Nephron progenitor cell (in vitro differentiated cells): ENCODE results near the gene DACH1.

Experiments used
- DNase-seq: peaks from one replicate; pipeline ENCODE4 v3.0.0; 2021
- H3K27ac Mint-ChIP-seq: 2 replicates; pipeline ENCODE4 v1.8.0; 2021; ENCODE audit warnings: mild to moderate bottlenecking, moderate library complexity, mixed read lengths
- H3K27me3 Mint-ChIP-seq: 2 replicates; pipeline ENCODE4 v1.8.0; 2021; ENCODE audit warnings: mild to moderate bottlenecking, low read depth, mixed read lengths; ENCODE audit not compliant: poor library complexity
- H3K36me3 Mint-ChIP-seq: 2 replicates; pipeline ENCODE4 v1.8.0; 2021; ENCODE audit warnings: low read depth, mixed read lengths
- H3K4me1 Mint-ChIP-seq: 2 replicates; pipeline ENCODE4 v1.8.0; 2021; ENCODE audit warnings: mixed read lengths
- H3K4me3 Mint-ChIP-seq: 2 replicates; pipeline ENCODE4 v1.8.0; 2021; ENCODE audit warnings: mild to moderate bottlenecking, moderate library complexity, mixed read lengths
- H3K9me3 Mint-ChIP-seq: 2 replicates; pipeline ENCODE4 v1.8.0; 2021; ENCODE audit warnings: mild to moderate bottlenecking, moderate library complexity, mixed read lengths
- TF ChIP-seq, protein P1 (sequence below): fragments of 200-600 bp; sonication (generic); IDR thresholded peaks from 2 replicates; pipeline ENCODE4 v1.5.0; 2021; ENCODE audit warnings: antibody characterized with exemption

The DACH1 gene

DNA sequence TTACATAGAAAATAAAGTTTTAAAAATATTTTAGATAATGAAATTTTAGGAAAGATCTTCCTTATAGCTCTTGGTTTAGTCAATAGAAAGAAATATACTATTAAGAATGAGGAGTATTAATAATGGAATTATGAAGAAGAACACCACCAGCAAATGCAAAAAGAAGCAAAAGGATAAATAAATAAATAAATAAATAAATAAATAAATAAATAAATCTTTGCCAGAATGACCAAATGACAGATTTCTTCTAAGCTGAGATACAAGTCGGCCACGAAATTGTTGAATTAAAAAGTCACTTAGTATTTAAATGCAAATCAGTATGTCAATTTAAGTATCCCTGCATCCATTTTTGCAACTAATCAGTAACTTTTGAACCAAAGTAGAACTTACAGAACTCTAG, 95.9 kb downstream of the DACH1 start:
- Mint-ChIP-seq H3K4me1 (no peaks in the 10 kb centered on the region), H3K27me3 (no peaks in the 10 kb centered on the region), H3K36me3 (peaks cover 19% of the 10 kb centered on the region), H3K4me3 (no peak overlapping the region), H3K9me3 (peaks cover 1% of the 10 kb centered on the region), H3K27ac (no peak overlapping the region)
- no peak for DNase-seq
- TF ChIP-seq, protein P1, sequence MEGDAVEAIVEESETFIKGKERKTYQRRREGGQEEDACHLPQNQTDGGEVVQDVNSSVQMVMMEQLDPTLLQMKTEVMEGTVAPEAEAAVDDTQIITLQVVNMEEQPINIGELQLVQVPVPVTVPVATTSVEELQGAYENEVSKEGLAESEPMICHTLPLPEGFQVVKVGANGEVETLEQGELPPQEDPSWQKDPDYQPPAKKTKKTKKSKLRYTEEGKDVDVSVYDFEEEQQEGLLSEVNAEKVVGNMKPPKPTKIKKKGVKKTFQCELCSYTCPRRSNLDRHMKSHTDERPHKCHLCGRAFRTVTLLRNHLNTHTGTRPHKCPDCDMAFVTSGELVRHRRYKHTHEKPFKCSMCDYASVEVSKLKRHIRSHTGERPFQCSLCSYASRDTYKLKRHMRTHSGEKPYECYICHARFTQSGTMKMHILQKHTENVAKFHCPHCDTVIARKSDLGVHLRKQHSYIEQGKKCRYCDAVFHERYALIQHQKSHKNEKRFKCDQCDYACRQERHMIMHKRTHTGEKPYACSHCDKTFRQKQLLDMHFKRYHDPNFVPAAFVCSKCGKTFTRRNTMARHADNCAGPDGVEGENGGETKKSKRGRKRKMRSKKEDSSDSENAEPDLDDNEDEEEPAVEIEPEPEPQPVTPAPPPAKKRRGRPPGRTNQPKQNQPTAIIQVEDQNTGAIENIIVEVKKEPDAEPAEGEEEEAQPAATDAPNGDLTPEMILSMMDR, result no peak

GRCh38 chr13:71770710-71771109, 96.3 kb downstream of the DACH1 start:
- Mint-ChIP-seq H3K9me3 (peaks cover 4% of the 10 kb centered on the region), H3K27ac (no peak overlapping the region), H3K27me3 (no peaks in the 10 kb centered on the region), H3K4me3 (no peak overlapping the region), H3K36me3 (peaks cover 22% of the 10 kb centered on the region), H3K4me1 (no peaks in the 10 kb centered on the region)
- TF ChIP-seq, protein P1, result no peak
- no peak for DNase-seq

GRCh38 chr13:71768881-71769280, 98.1 kb downstream of the DACH1 start:
- DNase-seq, result no peak
- no peak overlapping the region for H3K27ac Mint-ChIP-seq
- TF ChIP-seq, protein P1, result no peak
- H3K4me1 Mint-ChIP-seq, result no peaks in the 10 kb centered on the region
- peaks cover 34% of the 10 kb centered on the region for H3K36me3 Mint-ChIP-seq
- peaks cover 4% of the 10 kb centered on the region for H3K9me3 Mint-ChIP-seq
- H3K4me3 Mint-ChIP-seq, result no peak overlapping the region
- no peaks in the 10 kb centered on the region for H3K27me3 Mint-ChIP-seq

DNA sequence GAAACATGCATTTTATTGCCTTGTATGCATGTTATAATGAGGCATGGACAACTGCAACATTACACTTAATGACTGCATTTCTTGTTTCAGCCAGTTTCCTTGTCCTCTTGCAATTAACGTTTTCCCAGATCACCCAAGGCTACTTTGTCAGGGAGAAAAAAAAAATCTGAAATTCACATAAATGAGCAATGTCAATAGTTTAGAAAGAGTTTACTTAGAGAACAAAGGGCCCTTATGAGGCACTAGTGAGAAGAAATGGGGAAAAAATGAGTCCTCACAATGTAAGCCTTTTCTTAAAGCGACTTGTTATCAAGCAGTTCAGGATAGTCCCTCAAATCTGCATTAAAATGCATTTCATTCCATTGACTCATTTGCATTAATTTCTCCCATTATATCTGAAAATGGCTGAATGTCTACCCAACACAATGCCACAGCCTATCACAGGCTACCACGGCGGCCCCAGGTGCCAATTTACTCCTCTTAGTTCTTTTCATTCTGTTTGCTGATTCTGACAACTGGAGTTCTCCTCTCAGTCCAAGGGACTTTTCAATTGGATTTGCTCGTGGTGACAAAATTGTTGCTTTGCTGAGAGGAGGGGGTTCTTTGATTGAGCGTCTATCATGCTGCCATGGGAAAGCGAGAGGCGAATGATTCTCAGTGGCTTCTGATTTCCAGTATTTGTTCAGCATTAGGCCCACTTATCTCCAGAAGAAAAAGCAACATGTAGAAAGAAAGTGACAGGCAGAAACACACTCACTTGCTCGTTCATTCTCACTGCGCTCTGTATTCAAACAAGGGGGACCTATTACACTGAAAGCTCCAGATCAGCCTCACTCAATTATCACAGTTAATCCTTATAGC, 107.1 kb downstream of the DACH1 start:
- DNase-seq, result peak; percentile 4

GRCh38 chr13:71758828-71759227, 108.2 kb downstream of the DACH1 start:
- Mint-ChIP-seq H3K36me3 (peaks cover 16% of the 10 kb centered on the region), H3K27me3 (no peaks in the 10 kb centered on the region), H3K27ac (peak overlapping the region; percentile 1), H3K4me3 (peak overlapping the region; percentile 41), H3K4me1 (peaks cover 60% of the 10 kb centered on the region), H3K9me3 (no peaks in the 10 kb centered on the region)
- peak; percentile 8 for DNase-seq
- TF ChIP-seq, protein P1, result no peak

More for the DNA sequence above, 107.1 kb downstream of the DACH1 start:
- no peaks in the 10 kb centered on the region for H3K9me3 Mint-ChIP-seq
- peaks cover 20% of the 10 kb centered on the region for H3K36me3 Mint-ChIP-seq
- no peaks in the 10 kb centered on the region for H3K27me3 Mint-ChIP-seq
- H3K27ac Mint-ChIP-seq, result peak overlapping the region; percentile 52
- H3K4me1 Mint-ChIP-seq, result peaks cover 49% of the 10 kb centered on the region
- H3K4me3 Mint-ChIP-seq, result peak overlapping the region; percentile 33
- TF ChIP-seq, protein P1, result no peak
